Astrocyte (in vitro differentiated cells and primary cell): ENCODE data around the gene RAC2. TPM values are rescaled to one million over a fixed set of nuclear protein-coding genes. Genes with fewer than 3 reads are reported as not detected.

ENCODE experiments used
- DNase-seq: peaks from one replicate; pipeline ENCODE4 v3.0.0-alpha.2; 2010; ENCODE audit warnings: low read depth
- FAIRE-seq: peaks from 2 replicates; lab custom pipeline; 2011; peaks lifted over from hg19 to GRCh38; lab: Jason Lieb, UNC
- H2AFZ ChIP-seq: 2 replicates; pipeline ENCODE4 v1.6.0; 2012; ENCODE audit warnings: low read depth, low read length, inconsistent platforms
- H3K27ac ChIP-seq: 2 replicates; pipeline ENCODE4 v1.5.1; 2011; ENCODE audit warnings: low read depth, low read length, inconsistent platforms
- H3K27me3 ChIP-seq: 2 replicates; pipeline ENCODE4 v1.6.0; 2011; ENCODE audit warnings: low read length, inconsistent platforms; ENCODE audit not compliant: insufficient read depth
- H3K36me3 ChIP-seq: 2 replicates; pipeline ENCODE4 v1.5.1; 2011; ENCODE audit warnings: low read length, inconsistent platforms; ENCODE audit not compliant: insufficient read depth
- H3K4me1 ChIP-seq: 2 replicates; pipeline ENCODE4 v1.5.1; 2011; ENCODE audit warnings: low read length, inconsistent platforms; ENCODE audit not compliant: insufficient read depth
- H3K4me2 ChIP-seq: 2 replicates; pipeline ENCODE4 v1.6.0; 2012; ENCODE audit warnings: low read length, inconsistent platforms
- H3K4me3 ChIP-seq: 2 replicates; pipeline ENCODE4 v1.5.1; 2011; ENCODE audit warnings: low read depth, mild to moderate bottlenecking, low read length, inconsistent platforms; ENCODE audit not compliant: insufficient read depth
- H3K79me2 ChIP-seq: 2 replicates; pipeline ENCODE4 v1.6.0; 2012; ENCODE audit warnings: mild to moderate bottlenecking, low read length, inconsistent platforms; ENCODE audit not compliant: insufficient read depth
- H3K9ac ChIP-seq: 2 replicates; pipeline ENCODE4 v1.6.0; 2012; ENCODE audit warnings: mild to moderate bottlenecking, low read length, inconsistent platforms
- H3K9me3 ChIP-seq: 2 replicates; pipeline ENCODE4 v1.5.1; 2012; ENCODE audit warnings: low read depth, mild to moderate bottlenecking, low read length, inconsistent platforms; ENCODE audit not compliant: insufficient read depth
- H4K20me1 ChIP-seq: 2 replicates; pipeline ENCODE4 v1.6.0; 2012; ENCODE audit warnings: low read length, inconsistent platforms; ENCODE audit not compliant: insufficient read depth
- H3K27ac Mint-ChIP-seq: one replicate; pipeline ENCODE4 v1.8.0; 2021; ENCODE audit warnings: mild to moderate bottlenecking, mixed read lengths; ENCODE audit not compliant: unreplicated experiment
- H3K27me3 Mint-ChIP-seq: one replicate; pipeline ENCODE4 v1.8.0; 2021; ENCODE audit warnings: low read depth, mixed read lengths; ENCODE audit not compliant: unreplicated experiment
- H3K36me3 Mint-ChIP-seq: one replicate; pipeline ENCODE4 v1.8.0; 2021; ENCODE audit warnings: low read depth, mixed read lengths; ENCODE audit not compliant: unreplicated experiment
- H3K4me1 Mint-ChIP-seq: one replicate; pipeline ENCODE4 v1.8.0; 2021; ENCODE audit warnings: low read depth, mixed read lengths; ENCODE audit not compliant: unreplicated experiment
- H3K4me3 Mint-ChIP-seq: one replicate; pipeline ENCODE4 v1.8.0; 2021; ENCODE audit warnings: mild to moderate bottlenecking, moderate library complexity, mixed read lengths; ENCODE audit not compliant: unreplicated experiment
- H3K9me3 Mint-ChIP-seq: one replicate; pipeline ENCODE4 v1.8.0; 2021; ENCODE audit warnings: mild to moderate bottlenecking, mixed read lengths; ENCODE audit not compliant: unreplicated experiment
- CTCF ChIP-seq: IDR thresholded peaks from 2 replicates; pipeline ENCODE4 v1.5.1; 2011; ENCODE audit warnings: low read depth, mild to moderate bottlenecking, inconsistent platforms, low read length, moderate library complexity; ENCODE audit not compliant: insufficient read depth
- EZH2 ChIP-seq: IDR thresholded peaks from 2 replicates; pipeline ENCODE4 v1.6.1; 2012; ENCODE audit warnings: mild to moderate bottlenecking, low read length, inconsistent platforms; ENCODE audit not compliant: insufficient read depth
- total RNA-seq: library from RNA; stranded (reverse); gene quantifications from 2 replicates; pipeline ENCODE4 v1.2.1, GENCODE V29; 2021

The RAC2 gene
- total RNA-seq, 1 donor from 2014 or later = 0.61 TPM

- Mint-ChIP-seq H3K27ac (no peak overlapping the region), H3K36me3 (peaks cover 8% of the 10 kb centered on the region), H3K4me1 (peaks cover 2% of the 10 kb centered on the region), H3K27me3 (peaks cover 37% of the 10 kb centered on the region), H3K4me3 (no peak overlapping the region), H3K9me3 (peaks cover 5% of the 10 kb centered on the region)
- FAIRE-seq (no peak), DNase-seq (no peak)
- H3K4me2 ChIP-seq = no peak overlapping the region
- no peaks in the 10 kb centered on the region for H4K20me1 ChIP-seq
- peaks cover 4% of the 10 kb centered on the region for H3K4me1 ChIP-seq
- H3K27me3 ChIP-seq = peaks cover 8% of the 10 kb centered on the region
- no peak overlapping the region for H3K9ac ChIP-seq
- no peaks in the 10 kb centered on the region for H3K79me2 ChIP-seq
- no peak overlapping the region for H3K4me3 ChIP-seq
- TF ChIP-seq CTCF (no peak), EZH2 (no peak)
- no peak overlapping the region for H3K27ac ChIP-seq
- H3K9me3 ChIP-seq = peaks cover 5% of the 10 kb centered on the region
- no peak overlapping the region for H2AFZ ChIP-seq
- H3K36me3 ChIP-seq = no peaks in the 10 kb centered on the region
These were observed 44.5 kb upstream of the RAC2 start for GRCh38 chr22:37288521-37288920.

- peaks cover 8% of the 10 kb centered on the region for H3K36me3 Mint-ChIP-seq
- Histone ChIP-seq H3K27ac (no peak overlapping the region), H2AFZ (no peak overlapping the region), H3K27me3 (peaks cover 8% of the 10 kb centered on the region), H3K79me2 (no peaks in the 10 kb centered on the region), H3K9ac (no peak overlapping the region), H3K9me3 (peaks cover 5% of the 10 kb centered on the region), H3K4me2 (no peak overlapping the region), H3K36me3 (no peaks in the 10 kb centered on the region), H3K4me1 (peaks cover 4% of the 10 kb centered on the region), H4K20me1 (no peaks in the 10 kb centered on the region), H3K4me3 (no peak overlapping the region)
- peaks cover 5% of the 10 kb centered on the region for H3K4me1 Mint-ChIP-seq
- FAIRE-seq = no peak
- no peak for DNase-seq
- no peak overlapping the region for H3K27ac Mint-ChIP-seq
- no peak for TF ChIP-seq EZH2
- TF ChIP-seq CTCF = no peak
- H3K9me3 Mint-ChIP-seq = peaks cover 5% of the 10 kb centered on the region
- H3K27me3 Mint-ChIP-seq = peaks cover 36% of the 10 kb centered on the region
- no peak overlapping the region for H3K4me3 Mint-ChIP-seq
These were observed 43.5 kb upstream of the RAC2 start for GRCh38 chr22:37287550-37287951.

GRCh38 chr22:37285937-37286336 is 41.9 kb upstream of the RAC2 start:
- Histone ChIP-seq H3K4me1 (peaks cover 4% of the 10 kb centered on the region), H3K9ac (no peak overlapping the region), H3K27me3 (peaks cover 8% of the 10 kb centered on the region), H3K27ac (no peak overlapping the region), H2AFZ (no peak overlapping the region), H3K4me3 (no peak overlapping the region), H4K20me1 (no peaks in the 10 kb centered on the region), H3K79me2 (no peaks in the 10 kb centered on the region), H3K9me3 (peaks cover under 1% of the 10 kb centered on the region), H3K36me3 (no peaks in the 10 kb centered on the region), H3K4me2 (no peak overlapping the region)
- no peak for DNase-seq
- no peak for TF ChIP-seq CTCF
- TF ChIP-seq EZH2 = no peak
- Mint-ChIP-seq H3K27me3 (peaks cover 33% of the 10 kb centered on the region), H3K9me3 (peaks cover 2% of the 10 kb centered on the region), H3K4me3 (no peak overlapping the region), H3K4me1 (peaks cover 5% of the 10 kb centered on the region), H3K36me3 (peaks cover 2% of the 10 kb centered on the region), H3K27ac (no peak overlapping the region)
- FAIRE-seq = no peak
